SH-SY5Y (cell line): ENCODE results near the gene RNF214.

Source experiments
- GATA2 ChIP-seq: IDR thresholded peaks from 2 replicates; pipeline ENCODE4 v1.6.1; 2011; ENCODE audit warnings: mild to moderate bottlenecking, low read depth, low read length
- GATA3 ChIP-seq: IDR thresholded peaks from 2 replicates; pipeline ENCODE4 v1.6.1; 2011; ENCODE audit warnings: low read depth, mild to moderate bottlenecking, low read length, moderate library complexity

RNF214 gene

GRCh38 chr11:117300773-117301172 is 68.3 kb downstream of the RNF214 start:
- TF ChIP-seq GATA2 = no peak
- no peak for TF ChIP-seq GATA3

GRCh38 chr11:117302228-117302627 is 69.8 kb downstream of the RNF214 start:
- TF ChIP-seq GATA2 = no peak
- TF ChIP-seq GATA3 = no peak

- TF ChIP-seq GATA3 = no peak
- no peak for TF ChIP-seq GATA2
Observed at GRCh38 chr11:117303101-117303500, 70.6 kb downstream of the RNF214 start.

- TF ChIP-seq GATA3 = no peak
Observed at GRCh38 chr11:117303646-117304315, 71.3 kb downstream of the RNF214 start.

GRCh38 chr11:117305145-117305544 is 72.7 kb downstream of the RNF214 start:
- no peak for TF ChIP-seq GATA3
- TF ChIP-seq GATA2 = no peak

- TF ChIP-seq GATA2 = no peak
- TF ChIP-seq GATA3 = no peak
Observed at GRCh38 chr11:117309310-117309709, 76.8 kb downstream of the RNF214 start.

GRCh38 chr11:117313091-117313490 is 80.6 kb downstream of the RNF214 start:
- TF ChIP-seq GATA3 (no peak), GATA2 (no peak)

- no peak for TF ChIP-seq GATA3
- TF ChIP-seq GATA2 = no peak
Observed at GRCh38 chr11:117313828-117314768, 81.6 kb downstream of the RNF214 start.

- TF ChIP-seq GATA3 (no peak), GATA2 (no peak)
Observed at GRCh38 chr11:117314840-117315239, 82.4 kb downstream of the RNF214 start.

- TF ChIP-seq GATA3 = no peak
- no peak for TF ChIP-seq GATA2
Observed at GRCh38 chr11:117315285-117316196, 83.1 kb downstream of the RNF214 start.

GRCh38 chr11:117316197-117316961 is 83.9 kb downstream of the RNF214 start, which contains the start of gene BACE1:
Gene BACE1, minus strand, starts transcription at chr11:117316256. Its CDS starts 461 bp downstream, at chr11:117315795.
- TF ChIP-seq GATA3 = no peak
- TF ChIP-seq GATA2 = no peak

GRCh38 chr11:117318738-117319137 is 86.3 kb downstream of the RNF214 start:
- TF ChIP-seq GATA2 (no peak), GATA3 (no peak)

- TF ChIP-seq GATA3 (no peak), GATA2 (no peak)
Observed at GRCh38 chr11:117319214-117319840, 86.9 kb downstream of the RNF214 start.
